ENCODE results near the gene FAM47A.

DNA sequence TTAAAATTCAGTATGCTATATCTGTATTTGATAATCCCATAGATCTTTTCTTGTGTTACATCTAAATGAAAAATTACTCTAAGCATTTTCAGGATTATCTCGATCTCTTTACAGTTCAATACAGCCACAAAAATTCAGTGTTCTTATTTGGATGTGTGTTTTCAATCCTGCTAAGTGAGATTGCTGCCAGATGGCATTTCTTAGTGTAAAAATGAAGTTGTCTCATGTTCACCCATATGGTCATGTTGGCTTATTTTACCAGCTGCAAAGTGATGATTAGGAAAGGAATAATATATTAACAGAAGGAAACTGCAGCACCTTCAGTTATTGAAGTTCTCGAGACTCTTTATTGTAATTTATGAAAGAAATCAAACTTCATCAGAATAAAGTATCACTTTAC, 12.1 kb upstream of the FAM47A start:
- TF ChIP-seq, protein P1, sequence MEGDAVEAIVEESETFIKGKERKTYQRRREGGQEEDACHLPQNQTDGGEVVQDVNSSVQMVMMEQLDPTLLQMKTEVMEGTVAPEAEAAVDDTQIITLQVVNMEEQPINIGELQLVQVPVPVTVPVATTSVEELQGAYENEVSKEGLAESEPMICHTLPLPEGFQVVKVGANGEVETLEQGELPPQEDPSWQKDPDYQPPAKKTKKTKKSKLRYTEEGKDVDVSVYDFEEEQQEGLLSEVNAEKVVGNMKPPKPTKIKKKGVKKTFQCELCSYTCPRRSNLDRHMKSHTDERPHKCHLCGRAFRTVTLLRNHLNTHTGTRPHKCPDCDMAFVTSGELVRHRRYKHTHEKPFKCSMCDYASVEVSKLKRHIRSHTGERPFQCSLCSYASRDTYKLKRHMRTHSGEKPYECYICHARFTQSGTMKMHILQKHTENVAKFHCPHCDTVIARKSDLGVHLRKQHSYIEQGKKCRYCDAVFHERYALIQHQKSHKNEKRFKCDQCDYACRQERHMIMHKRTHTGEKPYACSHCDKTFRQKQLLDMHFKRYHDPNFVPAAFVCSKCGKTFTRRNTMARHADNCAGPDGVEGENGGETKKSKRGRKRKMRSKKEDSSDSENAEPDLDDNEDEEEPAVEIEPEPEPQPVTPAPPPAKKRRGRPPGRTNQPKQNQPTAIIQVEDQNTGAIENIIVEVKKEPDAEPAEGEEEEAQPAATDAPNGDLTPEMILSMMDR (IDR thresholded peaks at IDR 0.05): no peak
- no peak for TF ChIP-seq POLR2A (IDR thresholded peaks at IDR 0.05)

All from esophagus squamous epithelium (tissue), 4 donors.